Activated CD4-positive, alpha-beta T cell treated with anti-CD3 and anti-CD28 coated beads for 48 hours (primary cell): ENCODE measurements around the gene THSD7B.
"Not testable (repeated sequence)": the region's sequence is repeated elsewhere in the genome, so short reads cannot be mapped to it uniquely, and the experiment has no call there.

ENCODE experiments used
- DNase-seq: peaks from one replicate; pipeline ENCODE4 v3.0.0-alpha.2; 2020

Gene THSD7B

GRCh38 chr2:137051778-137052398 is 286.5 kb downstream of the THSD7B start:
- DNase-seq, result no peak

DNA sequence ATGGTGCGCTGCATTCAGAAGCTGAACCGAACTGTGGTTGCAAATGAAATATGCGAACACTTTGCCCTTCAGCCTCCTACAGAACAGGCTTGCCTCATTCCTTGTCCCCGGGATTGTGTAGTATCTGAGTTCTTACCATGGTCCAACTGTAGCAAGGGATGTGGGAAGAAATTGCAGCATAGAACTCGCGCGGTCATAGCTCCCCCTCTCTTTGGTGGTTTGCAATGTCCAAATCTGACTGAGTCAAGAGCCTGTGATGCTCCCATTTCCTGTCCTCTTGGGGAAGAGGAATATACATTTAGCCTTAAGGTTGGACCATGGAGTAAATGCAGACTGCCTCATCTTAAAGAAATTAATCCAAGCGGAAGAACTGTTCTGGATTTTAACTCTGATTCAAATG is 291.4 kb downstream of the THSD7B start:
- DNase-seq, result no peak

GRCh38 chr2:137076111-137076765 is 310.9 kb downstream of the THSD7B start:
- DNase-seq, result not testable (repeated sequence)

- no peak for DNase-seq
Observed at GRCh38 chr2:137091704-137092103, 326.4 kb downstream of the THSD7B start.

- no peak for DNase-seq
Observed at GRCh38 chr2:137093116-137093515, 327.8 kb downstream of the THSD7B start.

GRCh38 chr2:137096187-137096586 is 330.8 kb downstream of the THSD7B start:
- no peak for DNase-seq

DNA sequence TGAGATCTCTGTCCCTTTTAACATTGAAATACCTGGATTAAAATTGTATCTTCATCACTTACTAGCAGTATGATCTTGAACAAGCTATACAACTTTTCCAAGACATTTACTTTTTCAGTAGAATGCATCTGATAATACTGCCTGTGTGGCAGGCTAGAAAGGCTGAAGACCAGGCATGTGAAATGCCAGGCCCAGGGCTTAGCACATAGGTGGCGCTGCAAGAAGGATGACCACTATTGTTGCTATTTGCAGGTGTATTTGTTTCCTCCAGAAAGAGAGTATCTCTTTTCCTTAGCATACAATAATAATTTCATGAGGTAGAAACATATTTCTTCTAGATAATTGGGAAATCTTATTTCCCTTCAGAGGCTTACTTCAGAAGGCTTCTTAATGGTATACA is 331.3 kb downstream of the THSD7B start:
- no peak for DNase-seq

DNA sequence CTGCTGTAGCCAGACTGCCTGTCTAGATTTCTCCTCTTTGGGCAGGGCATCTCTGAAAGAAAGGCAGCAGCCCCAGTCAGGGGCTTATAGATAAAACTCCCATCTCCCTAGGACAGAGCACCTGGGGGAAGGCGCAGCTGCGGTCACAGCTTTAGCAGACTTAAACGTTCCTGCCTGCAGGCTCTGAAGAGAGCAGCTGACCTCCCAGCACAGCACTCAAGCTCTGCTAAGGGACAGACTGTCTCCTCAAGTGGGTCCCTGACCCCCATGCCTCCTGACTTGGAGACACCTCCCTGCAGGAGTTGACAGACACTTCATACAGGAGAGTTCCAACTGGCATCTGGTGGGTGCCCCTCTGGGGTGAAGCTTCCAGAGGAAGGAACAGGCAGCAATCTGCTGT is 336.5 kb downstream of the THSD7B start:
- DNase-seq, result not testable (repeated sequence)

- DNase-seq, result no peak
Observed at GRCh38 chr2:137107904-137108303, 342.6 kb downstream of the THSD7B start.

DNA sequence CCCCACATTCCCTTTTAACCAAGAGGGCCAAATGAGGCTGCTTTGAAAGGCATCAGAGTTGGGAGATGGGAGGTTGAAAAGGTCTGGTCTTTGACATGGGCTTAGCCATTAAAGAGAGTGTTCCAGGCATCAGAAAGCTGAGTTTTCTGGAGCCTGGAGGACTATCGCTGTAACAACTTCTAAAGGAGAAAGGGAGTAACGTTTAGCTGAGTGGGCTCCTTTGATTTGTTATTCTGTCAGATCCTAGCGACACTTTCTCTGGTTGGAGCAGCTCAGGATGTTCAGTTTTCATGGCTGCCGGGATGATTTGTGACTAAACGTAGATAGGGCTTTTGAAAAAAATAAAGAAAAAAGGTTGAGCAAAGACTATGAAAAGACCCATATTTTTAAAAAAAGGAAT is 346.6 kb downstream of the THSD7B start:
- no peak for DNase-seq

GRCh38 chr2:137115081-137115794 is 349.9 kb downstream of the THSD7B start:
- no peak for DNase-seq

DNA sequence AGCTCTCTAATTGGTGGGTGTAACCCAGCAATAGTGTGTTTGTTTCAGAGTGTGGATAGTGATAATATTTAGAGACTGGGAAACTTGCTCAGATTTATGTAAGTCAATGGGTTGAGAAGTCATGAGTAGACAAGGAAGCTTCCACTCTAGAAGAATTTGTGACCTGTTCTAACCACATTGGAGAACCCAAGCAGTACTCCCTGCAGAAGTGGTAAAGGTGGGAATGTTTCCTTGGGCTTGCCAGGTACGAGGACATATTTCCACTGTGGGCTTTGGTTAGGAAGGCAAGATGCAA is 350.4 kb downstream of the THSD7B start:
- no peak for DNase-seq

DNA sequence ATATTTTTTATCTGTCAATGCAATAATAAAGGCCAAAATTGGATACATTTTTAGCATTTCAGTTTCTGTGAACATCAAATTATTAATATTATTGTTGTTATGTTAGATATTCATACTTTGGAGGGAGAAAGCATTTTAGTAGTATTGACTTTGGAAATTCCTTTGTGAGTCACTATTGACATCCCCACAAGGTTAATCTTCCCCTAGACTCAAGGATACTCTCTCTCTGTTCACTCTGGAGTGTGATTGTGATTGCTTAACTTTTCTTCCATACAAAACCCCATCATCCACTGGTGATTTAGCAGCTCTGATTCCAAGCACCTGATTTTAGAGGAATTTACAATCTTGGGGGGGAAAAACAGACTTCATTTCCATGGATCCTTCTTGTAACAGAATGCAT is 352.0 kb downstream of the THSD7B start:
- DNase-seq, result no peak

DNA sequence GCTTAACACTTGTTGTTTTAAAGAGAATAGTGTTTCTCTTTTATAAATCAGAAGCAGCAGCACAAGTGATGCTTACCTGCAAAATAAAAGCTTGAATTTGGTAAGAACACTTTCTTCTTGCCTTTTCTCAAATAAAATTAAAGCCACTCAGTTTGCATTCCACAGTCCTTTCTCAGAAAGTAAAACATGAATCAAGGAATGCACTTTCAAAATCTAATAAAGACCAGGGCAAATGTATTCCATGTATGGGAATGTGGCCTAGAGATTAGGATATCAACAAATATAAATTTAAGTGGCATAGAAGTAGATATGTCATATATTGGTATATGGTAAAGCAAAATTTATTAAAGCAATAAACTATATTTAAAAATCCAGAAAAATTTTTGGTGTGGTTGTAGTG is 352.8 kb downstream of the THSD7B start:
- DNase-seq, result no peak

DNA sequence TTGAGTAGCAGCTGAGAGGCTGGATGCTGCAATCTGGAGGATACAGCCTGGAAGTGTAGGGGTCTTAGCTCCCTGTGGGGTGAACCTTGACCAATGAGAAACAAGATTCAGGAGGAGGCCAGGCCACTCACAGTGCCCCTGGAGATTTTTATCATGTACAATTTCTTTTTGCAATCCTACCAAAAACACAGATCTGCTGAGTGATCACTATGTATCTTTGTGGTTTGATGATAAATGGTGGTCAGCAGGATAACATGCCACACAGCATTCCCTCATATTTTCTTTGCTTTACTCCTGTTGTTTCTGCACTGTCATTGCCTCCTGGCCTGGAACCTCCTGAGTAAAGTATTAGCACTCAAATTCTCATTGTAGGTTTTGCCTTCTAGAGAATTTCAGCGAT is 357.9 kb downstream of the THSD7B start:
- DNase-seq, result no peak

GRCh38 chr2:137133225-137133624 is 367.9 kb downstream of the THSD7B start:
- no peak for DNase-seq

GRCh38 chr2:137138263-137138662 is 372.9 kb downstream of the THSD7B start:
- no peak for DNase-seq

- DNase-seq, result no peak
Observed at GRCh38 chr2:137151731-137152130, 386.4 kb downstream of the THSD7B start.

DNA sequence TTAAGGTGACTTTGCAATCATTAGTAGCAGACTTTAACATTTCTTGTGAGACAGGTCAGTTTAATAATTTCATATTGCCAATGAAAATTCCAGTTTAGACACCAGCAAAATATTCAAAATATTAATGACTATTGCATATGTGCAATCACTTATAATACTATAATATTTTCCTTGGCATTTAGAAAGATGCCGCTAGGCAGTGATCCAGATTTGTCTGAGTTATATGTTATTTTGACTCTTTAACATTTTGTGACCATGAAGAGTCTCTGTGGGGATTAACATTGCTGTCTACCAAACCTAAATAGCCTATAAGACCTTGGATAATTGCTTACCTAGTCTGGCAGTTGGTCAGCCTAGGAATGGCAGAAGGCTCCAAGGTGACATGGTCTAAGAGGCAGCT is 389.6 kb downstream of the THSD7B start:
- no peak for DNase-seq

- no peak for DNase-seq
Observed at GRCh38 chr2:137155356-137156104, 390.2 kb downstream of the THSD7B start.

DNA sequence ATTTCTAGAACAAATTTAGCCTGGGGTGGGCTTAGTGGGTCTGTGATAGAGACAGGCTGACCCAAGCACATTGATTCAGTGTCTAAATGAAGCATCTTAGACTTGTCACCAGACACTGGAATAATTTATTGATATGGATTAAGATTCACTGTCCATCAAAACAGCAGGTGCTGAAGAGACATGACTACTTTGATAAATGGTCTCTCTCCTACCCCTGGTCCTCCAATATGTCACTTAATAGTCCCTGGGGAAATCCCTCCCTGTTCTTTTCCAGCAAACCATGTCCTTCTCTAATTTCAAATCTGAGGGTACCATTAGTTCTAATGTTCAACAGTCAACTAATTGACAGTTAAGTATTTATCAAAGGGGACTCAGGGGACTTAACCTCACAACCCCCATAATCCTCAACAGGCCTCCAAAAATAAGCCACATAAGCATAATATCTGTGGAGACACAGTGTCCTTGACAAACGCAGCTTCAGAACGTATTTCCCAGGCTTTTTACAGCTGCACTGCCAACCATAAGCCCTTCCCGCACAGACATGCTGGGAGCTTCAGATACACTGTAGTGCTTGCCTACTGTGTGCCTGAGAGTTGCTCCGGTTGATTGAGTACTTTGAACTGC is 391.0 kb downstream of the THSD7B start:
- no peak for DNase-seq

- no peak for DNase-seq
Observed at GRCh38 chr2:137157851-137158250, 392.5 kb downstream of the THSD7B start.

DNA sequence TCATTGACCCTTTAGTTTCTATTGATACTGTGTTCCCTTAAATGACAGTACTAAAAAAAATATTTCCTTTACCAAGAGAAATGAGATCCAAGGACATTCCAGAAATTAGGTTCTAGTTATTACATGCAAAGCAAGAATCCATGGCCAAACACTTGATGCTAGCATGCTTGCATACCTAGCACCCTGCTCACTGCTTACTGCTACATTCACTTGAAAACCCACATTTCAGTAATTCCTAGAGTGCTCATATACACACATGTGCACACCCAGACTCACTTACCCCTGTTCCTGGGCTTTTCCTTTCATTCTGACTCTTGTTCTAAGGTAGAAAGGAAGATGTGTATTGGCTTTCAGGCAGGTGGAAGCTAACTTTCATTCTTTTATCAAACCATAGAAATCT is 395.9 kb downstream of the THSD7B start:
- no peak for DNase-seq
